ENCODE data around the gene PRIMPOL.
"Not testable (repeated sequence)": the region's sequence is repeated elsewhere in the genome, so short reads cannot be mapped to it uniquely, and the experiment has no call there.

Gene PRIMPOL

DNA sequence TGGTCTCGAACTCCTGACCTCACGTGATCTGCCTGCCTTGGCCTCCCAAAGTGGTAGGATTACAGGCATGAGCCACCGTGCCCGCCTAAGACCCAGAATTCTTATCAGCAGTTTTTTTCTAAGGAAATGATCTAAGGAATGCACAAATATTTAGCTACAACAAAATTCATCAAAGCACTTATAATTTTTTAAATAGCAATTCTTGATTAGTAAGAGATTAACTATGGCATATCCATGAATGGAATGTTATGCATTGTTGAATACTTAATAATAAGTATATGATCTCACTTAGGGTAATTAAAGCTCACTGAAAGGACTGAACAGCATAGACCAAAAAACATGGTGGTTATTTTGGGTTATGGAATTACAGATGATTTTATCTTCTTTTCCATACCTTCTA, 66.0 kb downstream of the PRIMPOL start:
- no peak for DNase-seq

DNA sequence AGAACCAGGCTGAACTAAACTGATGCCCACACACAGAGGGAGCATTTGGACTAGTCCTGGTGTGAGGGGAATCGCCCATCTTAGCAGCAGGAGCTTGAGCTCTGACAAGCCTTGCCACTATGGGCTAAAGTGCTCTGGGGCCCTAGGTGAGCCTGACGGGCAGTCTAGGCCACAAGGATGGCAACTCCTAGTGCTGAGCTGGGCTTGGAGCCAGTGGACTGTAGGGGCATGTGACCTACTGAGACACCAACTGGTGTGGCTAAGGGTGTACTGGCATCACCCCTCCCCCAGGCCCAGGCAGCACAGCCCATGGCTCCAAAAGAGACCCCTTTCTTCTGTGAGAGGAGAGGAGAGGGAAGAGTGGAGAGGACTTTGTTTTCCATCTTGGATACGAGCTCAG, 69.9 kb downstream of the PRIMPOL start:
- DNase-seq: no peak

DNA sequence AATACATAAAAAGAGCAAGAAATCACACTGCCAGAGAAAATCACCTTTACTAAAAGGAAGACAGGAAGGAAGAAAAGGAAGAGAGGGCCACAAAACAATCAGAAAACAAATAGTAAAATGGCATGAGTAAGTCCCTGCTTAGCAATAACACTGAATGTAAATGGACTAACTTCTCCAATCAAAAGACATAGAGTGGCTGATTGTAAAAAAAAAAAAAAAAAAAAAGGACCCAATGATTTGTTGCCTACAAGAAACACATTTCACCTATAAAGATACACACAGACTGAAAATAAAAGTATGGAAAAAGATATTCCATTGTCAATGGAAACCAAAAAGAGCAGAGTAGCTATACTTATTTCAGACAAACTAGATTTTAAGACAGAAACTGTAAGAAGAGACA, 71.7 kb downstream of the PRIMPOL start:
- no peak for DNase-seq

DNA sequence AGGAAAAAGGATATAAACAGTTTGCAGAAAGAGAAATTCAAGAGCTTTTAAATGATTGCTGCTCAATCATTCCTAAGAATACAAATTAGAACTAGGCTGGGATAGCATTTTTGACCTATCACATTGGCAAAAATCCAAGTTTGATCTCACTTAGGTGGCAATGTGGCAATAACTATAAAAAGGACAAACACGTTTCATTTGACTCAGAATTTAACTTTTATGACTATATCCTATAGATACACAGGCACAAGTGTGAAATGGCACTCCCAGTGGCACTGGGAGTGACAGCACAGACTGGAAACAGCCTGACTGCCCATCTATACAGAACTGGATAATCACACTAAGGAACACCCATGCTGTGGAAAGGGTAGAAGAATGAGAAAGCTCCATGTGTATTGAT, 73.3 kb downstream of the PRIMPOL start:
- peak; percentile 11 for DNase-seq

DNA sequence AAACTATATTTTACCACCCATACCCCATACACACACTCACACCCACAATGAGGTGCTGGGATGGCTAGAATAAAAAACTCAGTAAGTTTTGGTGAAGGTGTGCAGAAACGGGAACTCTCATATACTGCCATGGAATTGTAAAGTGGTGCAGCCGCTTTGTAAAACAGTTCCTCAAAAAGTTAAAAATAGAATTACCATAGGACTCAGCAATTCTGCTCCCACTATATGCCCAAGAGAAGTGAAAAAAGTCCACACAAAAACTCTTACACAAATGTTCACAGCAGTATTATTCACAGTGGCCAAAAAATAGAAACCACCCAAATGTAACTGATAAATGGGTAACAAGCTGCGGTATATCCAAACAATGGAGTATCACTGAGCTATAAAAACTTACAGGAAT, 77.9 kb downstream of the PRIMPOL start:
- DNase-seq: peak; percentile 57

DNA sequence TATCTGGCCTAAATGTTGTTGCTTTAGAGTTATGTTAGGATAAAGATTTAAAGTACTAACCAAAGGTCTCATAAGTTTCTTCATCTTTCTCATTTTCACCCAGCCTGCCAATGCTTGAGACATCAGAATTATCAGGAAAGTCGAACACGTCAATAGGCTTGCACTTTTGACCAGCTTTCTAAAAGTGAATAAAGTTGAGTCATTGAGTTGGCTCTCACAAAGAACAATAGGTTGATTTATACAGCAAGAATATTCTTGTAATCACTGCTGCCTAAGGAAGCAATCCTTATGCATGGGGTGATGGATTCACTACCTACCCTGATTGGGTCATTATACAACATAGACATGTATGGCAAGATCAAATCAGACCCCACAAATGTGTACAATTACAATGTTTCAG, 79.3 kb downstream of the PRIMPOL start:
- no peak for DNase-seq

DNA sequence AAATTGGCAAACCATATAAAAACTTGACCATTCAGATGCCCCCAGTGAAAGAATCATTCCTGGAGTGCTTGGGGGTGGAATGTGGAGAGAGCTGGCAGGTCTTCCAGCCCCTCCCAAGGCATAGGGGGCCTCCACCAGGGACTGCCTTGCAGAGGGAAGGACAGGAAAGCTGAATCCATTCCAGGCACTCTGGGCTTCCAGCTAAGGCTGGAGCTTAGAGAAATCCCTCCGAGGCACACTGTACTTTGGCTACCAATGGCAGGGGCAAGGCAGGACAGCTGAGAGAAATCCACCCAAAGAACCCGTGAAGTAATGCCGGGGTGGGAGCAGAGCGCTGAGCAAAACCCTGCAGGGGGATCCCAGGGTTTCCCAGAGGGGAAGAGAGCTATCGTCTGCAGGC, 80.4 kb downstream of the PRIMPOL start:
- DNase-seq: no peak

DNA sequence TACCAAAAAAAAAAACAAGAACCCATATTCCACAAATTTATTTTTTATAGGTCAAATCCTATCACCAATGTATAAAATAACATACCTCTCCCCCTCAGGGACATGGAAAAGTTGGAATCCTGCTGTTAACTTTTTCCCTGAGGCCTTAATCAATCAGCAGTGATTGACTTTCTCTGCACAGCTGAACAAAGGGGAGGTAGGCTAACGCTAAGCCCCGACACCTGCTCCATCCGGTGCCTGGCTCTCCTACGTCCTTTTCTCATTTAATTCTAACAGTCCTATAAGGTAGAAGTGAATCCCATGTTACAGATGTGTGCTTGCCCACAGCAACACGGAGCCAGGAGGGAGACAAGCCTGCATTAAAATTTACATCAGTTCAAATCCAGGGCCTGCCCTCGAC, 81.5 kb downstream of the PRIMPOL start:
- no peak for DNase-seq

DNA sequence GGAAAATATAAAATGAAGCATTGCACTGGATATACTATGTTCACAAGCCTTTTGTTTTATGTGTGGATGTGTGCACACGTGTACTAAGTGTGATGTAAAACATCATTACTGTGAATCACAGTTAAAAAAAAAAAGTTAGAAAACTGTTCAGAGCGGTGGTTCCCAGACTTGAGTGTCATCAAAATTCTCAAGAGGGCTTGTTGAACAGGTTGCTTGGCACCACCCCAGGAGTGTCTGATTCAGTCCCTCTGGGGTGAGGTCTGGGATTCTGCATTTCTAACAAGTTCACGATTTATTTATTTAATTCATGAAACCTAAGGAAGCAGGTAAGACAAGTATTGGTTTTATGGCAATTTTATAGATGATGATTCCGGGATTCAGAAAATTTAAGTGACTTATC, 82.6 kb downstream of the PRIMPOL start:
- no peak for DNase-seq

DNA sequence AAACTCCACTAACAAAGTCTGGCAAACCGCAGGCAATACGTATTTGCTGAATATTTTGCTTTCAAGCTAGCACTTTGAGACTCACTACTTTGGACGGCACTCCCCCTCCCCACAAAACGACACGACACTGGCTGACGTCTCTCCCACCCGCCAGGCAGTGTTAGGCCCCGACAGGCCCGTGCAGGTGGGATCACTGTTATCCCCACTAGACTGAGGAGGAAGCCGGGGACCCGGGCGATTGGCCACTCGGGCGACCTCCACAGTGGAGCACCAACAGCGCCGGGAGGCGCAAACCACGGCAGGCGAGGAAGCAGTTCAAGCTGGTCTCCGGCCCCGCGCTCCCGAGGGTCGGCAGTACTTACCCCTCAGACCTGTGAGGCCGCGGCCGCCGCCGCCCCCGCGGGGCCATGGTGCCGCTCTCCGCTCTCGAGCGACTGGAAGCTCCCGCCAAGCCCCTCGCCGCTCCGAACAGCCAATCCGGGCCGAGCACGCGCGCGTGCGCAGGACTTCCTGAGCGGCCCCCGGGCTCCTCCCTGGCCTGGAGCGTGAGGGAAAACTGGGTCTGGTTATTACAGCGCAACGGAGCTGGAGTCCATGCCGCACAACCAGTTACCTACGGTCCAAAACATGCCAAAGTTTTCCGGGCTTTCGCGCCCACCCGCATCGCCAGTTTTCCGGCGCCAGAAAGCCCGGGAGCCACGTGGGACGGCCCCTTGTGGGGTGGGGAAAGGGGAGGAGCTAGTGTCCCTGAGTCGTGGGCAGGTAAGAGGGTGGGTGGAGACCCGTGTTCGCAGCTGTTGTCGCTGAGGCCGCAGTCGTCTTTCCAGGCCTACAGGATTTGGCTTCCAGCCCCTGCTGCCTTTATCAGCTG, 84.4 kb downstream of the PRIMPOL start, which contains the start of gene CENPU:
TSS of gene CENPU (minus strand) at position 443 of the 871 bp plus-strand sequence. CDS start at position 409, 34 bp downstream.
- DNase-seq: peak; percentile 98

DNA sequence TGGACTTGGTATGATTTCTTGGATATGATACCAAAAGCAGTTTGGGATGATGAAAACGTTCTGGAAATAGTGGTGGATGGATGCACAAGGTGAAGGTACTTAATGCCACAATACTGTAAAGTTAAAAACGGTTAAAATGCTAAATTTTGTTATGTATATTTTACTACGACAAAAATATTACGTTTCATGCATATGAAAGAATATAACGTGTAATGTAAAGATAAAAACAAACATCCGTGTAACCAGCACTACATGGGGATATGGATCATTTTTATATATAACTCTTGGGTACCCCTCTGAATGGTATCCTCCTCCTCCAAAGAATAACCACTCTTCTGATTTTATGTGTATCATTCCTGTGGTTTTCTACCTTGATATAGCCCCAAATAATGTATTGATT, 85.2 kb downstream of the PRIMPOL start:
- no peak for DNase-seq

DNA sequence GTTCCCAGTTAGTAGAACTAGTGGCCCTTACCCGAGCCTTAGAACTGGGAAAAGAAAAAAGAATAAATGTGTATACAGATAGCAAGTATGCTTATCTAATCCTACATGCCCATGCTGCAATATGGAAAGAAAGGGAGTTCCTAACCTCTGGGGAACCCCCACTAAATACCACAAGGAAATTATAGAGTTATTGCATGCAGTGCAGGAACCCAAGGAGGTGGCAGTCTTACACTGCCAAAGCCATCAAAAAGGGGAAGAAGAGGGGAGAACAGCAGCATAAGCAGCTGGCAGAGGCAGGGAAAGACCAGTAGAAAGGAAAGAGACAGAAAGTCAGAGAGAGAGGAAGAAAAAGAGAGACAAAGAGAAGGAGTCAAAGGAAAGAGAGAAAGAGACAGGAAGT, 90.0 kb downstream of the PRIMPOL start:
- peak; percentile 82 for DNase-seq

DNA sequence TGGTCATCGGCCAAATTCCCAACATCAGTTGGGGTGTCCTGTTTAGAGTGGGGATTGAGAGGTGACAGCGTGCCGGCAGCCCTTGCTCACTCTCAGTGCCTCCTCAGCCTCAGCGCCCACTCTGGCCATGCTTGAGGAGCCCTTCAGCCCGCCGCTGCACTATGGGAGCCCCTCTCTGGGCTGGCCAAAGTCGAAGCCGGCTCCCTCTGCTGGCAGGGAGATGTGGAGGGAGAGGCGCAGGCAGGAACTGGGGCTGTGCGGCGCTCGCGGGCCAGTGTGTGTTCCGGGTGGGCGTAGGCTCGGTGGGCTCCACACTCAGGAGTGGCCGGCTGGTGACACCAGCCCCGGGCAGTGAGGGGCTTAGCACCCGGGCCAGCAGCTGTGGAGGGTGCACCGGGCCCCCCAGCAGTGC, 91.4 kb downstream of the PRIMPOL start:
- no peak for DNase-seq

DNA sequence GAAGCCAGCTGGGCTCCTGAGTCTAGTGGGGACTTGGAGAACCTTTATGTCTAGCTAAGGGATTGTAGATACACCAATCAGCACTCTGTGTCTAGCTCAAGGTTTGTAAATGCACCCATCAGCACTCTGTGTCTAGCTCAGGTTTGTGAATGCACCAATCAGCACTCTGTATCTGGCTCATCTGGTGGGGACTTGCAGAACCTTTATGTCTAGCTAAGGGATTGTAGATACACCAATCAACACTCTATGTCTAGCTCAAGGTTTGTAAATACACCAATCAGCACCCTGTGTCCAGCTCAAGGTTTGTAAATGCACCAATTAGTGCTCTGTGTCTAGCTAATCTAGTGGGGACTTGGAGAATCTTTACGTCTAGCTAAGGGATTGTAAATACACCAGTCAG, 92.1 kb downstream of the PRIMPOL start:
- DNase-seq: not testable (repeated sequence)

DNA sequence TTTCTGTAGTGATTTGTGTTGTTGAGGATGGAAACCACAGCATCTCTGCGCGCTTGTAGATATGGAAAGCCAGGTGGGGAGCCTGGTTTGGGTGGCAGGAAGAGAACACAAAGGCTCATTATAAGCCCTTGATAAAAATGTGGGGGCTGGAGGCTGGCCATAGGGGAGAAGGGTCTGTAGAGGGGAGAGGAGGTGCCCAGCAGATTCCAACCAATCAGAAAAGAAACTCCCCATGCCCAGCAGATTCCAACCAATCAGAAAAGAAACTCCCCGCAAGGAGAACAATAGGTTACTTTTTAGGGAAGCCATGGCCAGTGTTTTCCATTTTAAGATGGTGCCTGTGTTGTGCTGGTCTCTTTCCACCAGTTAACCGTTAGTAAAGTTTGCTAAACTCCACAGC, 94.1 kb downstream of the PRIMPOL start:
- DNase-seq: no peak

DNA sequence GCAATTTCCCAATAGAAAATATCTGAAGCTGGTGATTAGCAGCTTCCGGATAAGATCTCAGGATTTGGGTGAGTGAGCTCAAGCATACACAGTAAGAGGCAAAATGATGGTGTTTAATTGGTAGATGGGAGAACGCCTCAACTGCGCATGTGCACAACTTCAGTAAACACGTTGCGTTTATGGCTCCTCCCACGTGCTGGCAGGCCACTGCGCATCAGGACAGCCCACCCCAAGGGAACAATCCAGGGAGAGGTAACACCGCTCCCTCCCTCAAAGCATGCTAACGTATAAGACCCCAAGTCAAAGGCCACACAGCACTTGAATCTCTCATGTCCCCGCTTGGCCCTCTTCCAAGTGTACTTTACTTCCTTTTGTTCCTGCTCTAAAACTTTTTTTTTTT, 94.7 kb downstream of the PRIMPOL start:
- no peak for DNase-seq
